GM12878 (cell line): ENCODE data around the gene GPER1. TPM values are rescaled to one million over a fixed set of nuclear protein-coding genes. Genes with fewer than 3 reads are reported as not detected.

Experiments
- ATAC-seq: fragments of 200-7000 bp; cut with Tn5 transposase; 3 replicates; pipeline ENCODE4 v1.9.1; 2020; ENCODE audit warnings: mild to moderate bottlenecking, moderate library complexity
- BruUV-seq: library from RNA; stranded (reverse); fragments of 400-500 nt; replicated peaks from 2 replicates; lab custom pipeline; 2021; lab: Mats Ljungman, UMichigan
- CTCF ChIA-PET: fragments of 300-600 bp; sonication (Branson Sonifier 250); formaldehyde crosslinking; extraction: SDS; loops from one replicate; lab custom pipeline; 2021; ENCODE audit warnings: inconsistent platforms; lab: Yijun Ruan, JAX
- POLR2A ChIA-PET: fragments of 350-600 bp; formaldehyde crosslinking; extraction: SDS; loops from one replicate; lab custom pipeline; 2021; ENCODE audit warnings: inconsistent platforms; lab: Charles Lee
- RAD21 ChIA-PET: fragments of 300-600 bp; sonication (Branson Sonifier 250); formaldehyde crosslinking; loops from one replicate; lab custom pipeline; 2023; ENCODE audit warnings: antibody characterized with exemption; ENCODE audit not compliant: unreplicated experiment; lab: Charles Lee
- SMC1A ChIA-PET: fragments of 300-600 bp; sonication (Branson Sonifier 250); formaldehyde crosslinking; loops from one replicate; lab custom pipeline; 2023; ENCODE audit not compliant: unreplicated experiment, uncharacterized antibody; lab: Charles Lee
- DNase-seq: peaks from one replicate; pipeline ENCODE4 v3.0.0-alpha.2; 2011; ENCODE audit warnings: low read depth, low spot score
- FAIRE-seq: peaks from 3 replicates; lab custom pipeline; 2011; peaks lifted over from hg19 to GRCh38; lab: Jason Lieb, UNC
- H2AFZ ChIP-seq: 2 replicates; pipeline ENCODE4 v1.6.0; 2011; ENCODE audit warnings: low read depth, low read length, control low read depth; ENCODE audit not compliant: control insufficient read depth
- H3K27ac ChIP-seq: 2 replicates; pipeline ENCODE4 v1.5.1; 2011; ENCODE audit warnings: control low read depth; ENCODE audit not compliant: control insufficient read depth, insufficient read depth
- H3K27me3 ChIP-seq, 2 experiments: replicated peaks in 1 of 2; 2 replicates each; pipeline versions ENCODE4 v1.6.0 to v1.6.1; 2011; ENCODE audit warnings: low read length in 1 of 2; ENCODE audit not compliant: control insufficient read depth in 2 of 2, insufficient read depth in 2 of 2
- H3K36me3 ChIP-seq, 2 experiments: 2 replicates each; pipeline ENCODE4 v1.5.1; 2011; ENCODE audit warnings: low read length in 1 of 2; ENCODE audit not compliant: control insufficient read depth in 2 of 2, insufficient read depth in 2 of 2
- H3K4me1 ChIP-seq: 2 replicates; pipeline ENCODE4 v1.6.1; 2011; ENCODE audit warnings: mild to moderate bottlenecking, low read length, moderate library complexity, mixed read lengths; ENCODE audit not compliant: control insufficient read depth, insufficient read depth
- H3K4me2 ChIP-seq: 2 replicates; pipeline ENCODE4 v1.6.0; 2011; ENCODE audit warnings: control low read depth; ENCODE audit not compliant: control insufficient read depth, insufficient read depth
- H3K4me3 ChIP-seq: fragments of 200-600 bp; sonication (generic); 2 replicates; pipeline ENCODE4 v1.5.1; 2016
- H3K79me2 ChIP-seq: 2 replicates; pipeline ENCODE4 v1.6.0; 2011; ENCODE audit warnings: low read length; ENCODE audit not compliant: control insufficient read depth, insufficient read depth
- H3K9ac ChIP-seq: 2 replicates; pipeline ENCODE4 v1.8.0; 2011; ENCODE audit warnings: low read length, control low read depth, mixed read lengths; ENCODE audit not compliant: control insufficient read depth, insufficient read depth
- H3K9me3 ChIP-seq: replicated peaks from 3 replicates; pipeline ENCODE4 v1.5.1; 2011; ENCODE audit warnings: mild to moderate bottlenecking, low read length; ENCODE audit not compliant: control insufficient read depth, insufficient read depth
- H4K20me1 ChIP-seq: 2 replicates; pipeline ENCODE4 v1.6.0; 2011; ENCODE audit not compliant: control insufficient read depth, insufficient read depth
- ATF3 ChIP-seq: IDR thresholded peaks from 2 replicates; pipeline ENCODE4 v1.6.1; 2011; ENCODE audit warnings: low read depth, mild to moderate bottlenecking, low read length, moderate library complexity, borderline replicate concordance; ENCODE audit errors: extremely low read depth
- CTCF ChIP-seq, 3 experiments: IDR thresholded peaks in 2 of 3; conservative IDR thresholded peaks in 1 of 3; 2 replicates each; pipeline ENCODE4 v1.5.1; 2011; ENCODE audit warnings: low read depth in 3 of 3, low read length in 3 of 3, mild to moderate bottlenecking in 3 of 3, control low read depth in 2 of 3, moderate library complexity in 2 of 3, inconsistent platforms in 1 of 3, mixed read lengths in 1 of 3; ENCODE audit not compliant: control insufficient read depth in 2 of 3, insufficient read depth in 1 of 3; ENCODE audit errors: extremely low read depth in 1 of 3
- E2F4 ChIP-seq: IDR thresholded peaks from 2 replicates; pipeline ENCODE4 v1.6.1; 2012; ENCODE audit warnings: low read depth, low read length, improper control_type of control experiment
- MYC ChIP-seq: IDR thresholded peaks from 2 replicates; pipeline ENCODE4 v1.6.1; 2011; ENCODE audit warnings: mild to moderate bottlenecking, low read length, moderate library complexity, inconsistent platforms; ENCODE audit not compliant: insufficient read depth, insufficient replicate concordance, insufficient read length, severe bottlenecking
- WGBS: methylation state at CpG from one replicate; pipeline ENCODE4 v1.1.6; 2016; ENCODE audit warnings: low lambda C conversion rate; ENCODE audit not compliant: insufficient replicate concordance, insufficient coverage; ENCODE audit errors: missing lambda C conversion rate; 5-methylcytosine and 5-hydroxymethylcytosine counted together
- in situ Hi-C: fragments of 300-500 bp; cut with MboI; formaldehyde crosslinking; loops from 9 replicates; pipeline ENCODE4 v1.14.3; 2018; ENCODE audit warnings: mixed read lengths
- intact Hi-C: fragments of 100-400 bp; cut with micrococcal nuclease; formaldehyde crosslinking; loops from one replicate; pipeline ENCODE4 v1.14.2; 2022; ENCODE audit not compliant: unreplicated experiment
- polyA plus RNA-seq, 11 experiments: library from polyadenylated mRNA; depleted of rRNA in 4 of 11; unstranded in 6 of 11; stranded (reverse) in 5 of 11; fragments of >200 nt; fragmentation: Nextera tagmentation in 4 of 11; fragmentation: Illumina TruSeq in 1 of 11; extraction: Ambion mirVana in 4 of 11; extraction: Trizol in 1 of 11; gene quantifications; 1 replicate in 1 of 11; 2 replicates in 10 of 11; pipeline versions ENCODE4 v1.2.1 to v1.2.3, GENCODE V29; 2011 to 2016; ENCODE audit warnings: inconsistent platforms in 2 of 11, missing spikeins in 2 of 11, low read depth in 1 of 11
- total RNA-seq, 4 experiments: library from RNA; depleted of rRNA in 3 of 4; stranded (reverse); fragments of >200 nt in 3 of 4; fragmentation: Illumina TruSeq in 1 of 4; extraction: Trizol in 1 of 4; gene quantifications; 2 replicates each; pipeline versions ENCODE4 v1.2.1 to v1.2.3, GENCODE V29; 2013 to 2021
- TF ChIP-seq, protein P1 (sequence below): fragments of 450-650 bp; formaldehyde crosslinking; IDR thresholded peaks from 2 replicates; pipeline ENCODE4 v1.5.0; 2022; ENCODE audit warnings: mild to moderate bottlenecking, missing genetic modification characterization
- TF ChIP-seq, protein P2 (sequence below): fragments of 150-350 bp; IDR thresholded peaks from 2 replicates; pipeline ENCODE4 v1.6.1; 2016; ENCODE audit warnings: low read depth, low read length

Gene GPER1
- total and polyA plus RNA-seq, 10 of the 15 experiments (the other 5 are each of a cell fraction or from before 2014, with no cell fraction given) = 0.03 to 6.5 (median 2.6) TPM

DNA sequence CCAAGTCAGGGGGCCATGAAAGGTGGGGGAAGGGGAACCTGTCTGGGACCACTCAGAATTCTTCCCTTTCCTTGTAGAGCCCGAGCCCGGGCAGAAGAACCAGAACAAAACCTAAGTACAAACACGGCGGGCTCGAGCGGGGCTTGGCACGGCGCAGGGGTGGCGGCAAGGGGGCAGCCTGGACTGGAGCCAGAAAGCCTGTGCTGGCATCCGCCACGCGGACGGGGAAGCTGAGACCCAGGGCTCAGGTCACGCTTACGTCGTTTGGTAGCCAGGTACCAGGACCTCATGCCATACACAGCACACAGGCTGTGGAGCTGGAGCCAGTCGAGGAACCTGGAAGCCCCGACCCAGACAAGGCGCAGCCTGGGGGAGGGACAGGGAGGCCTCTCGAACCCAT, 6.6 kb upstream of the GPER1 start:
- Histone ChIP-seq H3K79me2 (no peaks in the 10 kb centered on the region), H3K36me3 (peaks cover 0 to 4% of the 10 kb centered on the region in 2 experiments; a peak in 2 of 4 replicates), H3K4me2 (no peak overlapping the region), H3K9ac (no peak overlapping the region), H4K20me1 (no peaks in the 10 kb centered on the region), H3K4me1 (peaks cover 7% of the 10 kb centered on the region; the same call in 1 of the 2 replicates), H3K4me3 (no peak overlapping the region), H3K9me3 (no peaks in the 10 kb centered on the region), H3K27ac (no peak overlapping the region), H3K27me3 (no peaks in the 10 kb centered on the region), H2AFZ (no peak overlapping the region)
- POLR2A ChIA-PET = no interaction called here
- DNase-seq (no peak), FAIRE-seq (no peak), ATAC-seq (no peak)
- SMC1A ChIA-PET = no interaction called here
- intact Hi-C loops = no loop called here
- CTCF ChIA-PET = interaction anchor here (0.8 to 1.3 kb wide), 2 partner anchors 16 to 88 kb away, joined by 3 to 5 read pairs; no protein-coding TSS in a partner anchor
- RAD21 ChIA-PET = no interaction called here
- in situ Hi-C loops = no loop called here
- WGBS = 92% methylated on average over 17 of the region's 20 CpGs
- TF ChIP-seq ATF3 (no peak), CTCF (IDR thresholded peaks at IDR 0.05 in 2 of 3, conservative IDR thresholded peaks at IDR 0.05 in 1 of 3; ENCODE audit: control insufficient read depth in 2 of 3, extremely low read depth in 1 of 3, insufficient read depth in 1 of 3, low read depth in 3 of 3, low read length in 3 of 3) (no peak), E2F4 (no peak), MYC (no peak)
- TF ChIP-seq, protein P1, sequence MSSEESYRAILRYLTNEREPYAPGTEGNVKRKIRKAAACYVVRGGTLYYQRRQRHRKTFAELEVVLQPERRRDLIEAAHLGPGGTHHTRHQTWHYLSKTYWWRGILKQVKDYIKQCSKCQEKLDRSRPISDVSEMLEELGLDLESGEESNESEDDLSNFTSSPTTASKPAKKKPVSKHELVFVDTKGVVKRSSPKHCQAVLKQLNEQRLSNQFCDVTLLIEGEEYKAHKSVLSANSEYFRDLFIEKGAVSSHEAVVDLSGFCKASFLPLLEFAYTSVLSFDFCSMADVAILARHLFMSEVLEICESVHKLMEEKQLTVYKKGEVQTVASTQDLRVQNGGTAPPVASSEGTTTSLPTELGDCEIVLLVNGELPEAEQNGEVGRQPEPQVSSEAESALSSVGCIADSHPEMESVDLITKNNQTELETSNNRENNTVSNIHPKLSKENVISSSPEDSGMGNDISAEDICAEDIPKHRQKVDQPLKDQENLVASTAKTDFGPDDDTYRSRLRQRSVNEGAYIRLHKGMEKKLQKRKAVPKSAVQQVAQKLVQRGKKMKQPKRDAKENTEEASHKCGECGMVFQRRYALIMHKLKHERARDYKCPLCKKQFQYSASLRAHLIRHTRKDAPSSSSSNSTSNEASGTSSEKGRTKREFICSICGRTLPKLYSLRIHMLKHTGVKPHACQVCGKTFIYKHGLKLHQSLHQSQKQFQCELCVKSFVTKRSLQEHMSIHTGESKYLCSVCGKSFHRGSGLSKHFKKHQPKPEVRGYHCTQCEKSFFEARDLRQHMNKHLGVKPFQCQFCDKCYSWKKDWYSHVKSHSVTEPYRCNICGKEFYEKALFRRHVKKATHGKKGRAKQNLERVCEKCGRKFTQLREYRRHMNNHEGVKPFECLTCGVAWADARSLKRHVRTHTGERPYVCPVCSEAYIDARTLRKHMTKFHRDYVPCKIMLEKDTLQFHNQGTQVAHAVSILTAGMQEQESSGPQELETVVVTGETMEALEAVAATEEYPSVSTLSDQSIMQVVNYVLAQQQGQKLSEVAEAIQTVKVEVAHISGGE (CRISPR knock-in tag) = no peak
- TF ChIP-seq, protein P2, sequence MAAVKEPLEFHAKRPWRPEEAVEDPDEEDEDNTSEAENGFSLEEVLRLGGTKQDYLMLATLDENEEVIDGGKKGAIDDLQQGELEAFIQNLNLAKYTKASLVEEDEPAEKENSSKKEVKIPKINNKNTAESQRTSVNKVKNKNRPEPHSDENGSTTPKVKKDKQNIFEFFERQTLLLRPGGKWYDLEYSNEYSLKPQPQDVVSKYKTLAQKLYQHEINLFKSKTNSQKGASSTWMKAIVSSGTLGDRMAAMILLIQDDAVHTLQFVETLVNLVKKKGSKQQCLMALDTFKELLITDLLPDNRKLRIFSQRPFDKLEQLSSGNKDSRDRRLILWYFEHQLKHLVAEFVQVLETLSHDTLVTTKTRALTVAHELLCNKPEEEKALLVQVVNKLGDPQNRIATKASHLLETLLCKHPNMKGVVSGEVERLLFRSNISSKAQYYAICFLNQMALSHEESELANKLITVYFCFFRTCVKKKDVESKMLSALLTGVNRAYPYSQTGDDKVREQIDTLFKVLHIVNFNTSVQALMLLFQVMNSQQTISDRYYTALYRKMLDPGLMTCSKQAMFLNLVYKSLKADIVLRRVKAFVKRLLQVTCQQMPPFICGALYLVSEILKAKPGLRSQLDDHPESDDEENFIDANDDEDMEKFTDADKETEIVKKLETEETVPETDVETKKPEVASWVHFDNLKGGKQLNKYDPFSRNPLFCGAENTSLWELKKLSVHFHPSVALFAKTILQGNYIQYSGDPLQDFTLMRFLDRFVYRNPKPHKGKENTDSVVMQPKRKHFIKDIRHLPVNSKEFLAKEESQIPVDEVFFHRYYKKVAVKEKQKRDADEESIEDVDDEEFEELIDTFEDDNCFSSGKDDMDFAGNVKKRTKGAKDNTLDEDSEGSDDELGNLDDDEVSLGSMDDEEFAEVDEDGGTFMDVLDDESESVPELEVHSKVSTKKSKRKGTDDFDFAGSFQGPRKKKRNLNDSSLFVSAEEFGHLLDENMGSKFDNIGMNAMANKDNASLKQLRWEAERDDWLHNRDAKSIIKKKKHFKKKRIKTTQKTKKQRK = no peak
- BruUV-seq = no TSS peak
